Activated gamma-delta T cell (primary cell): ENCODE measurements around the gene PTRH1.

Experiments
- DNase-seq: peaks from one replicate; lab custom pipeline; 2025; lab: John Stamatoyannopoulos, UW

PTRH1 gene

GRCh38 chr9:127697575-127697974 lies 17.9 kb downstream of the PTRH1 start:
- no peak for DNase-seq

- DNase-seq, result no peak
Observed at GRCh38 chr9:127694890-127695720, 20.4 kb downstream of the PTRH1 start.

- DNase-seq, result no peak
Observed at GRCh38 chr9:127693697-127694096, 21.8 kb downstream of the PTRH1 start.

GRCh38 chr9:127693143-127693542 lies 22.3 kb downstream of the PTRH1 start:
- no peak for DNase-seq

GRCh38 chr9:127692071-127692470 lies 23.4 kb downstream of the PTRH1 start:
- no peak for DNase-seq

- DNase-seq, result no peak
Observed at GRCh38 chr9:127690735-127691134, 24.7 kb downstream of the PTRH1 start.

- no peak for DNase-seq
Observed at GRCh38 chr9:127689329-127690000, 26.0 kb downstream of the PTRH1 start.

- DNase-seq, result no peak
Observed at GRCh38 chr9:127686461-127687393, 28.7 kb downstream of the PTRH1 start.

- no peak for DNase-seq
Observed at GRCh38 chr9:127684576-127684975, 30.9 kb downstream of the PTRH1 start.

- DNase-seq, result no peak
Observed at GRCh38 chr9:127683723-127684122, 31.7 kb downstream of the PTRH1 start.

GRCh38 chr9:127682351-127683136 lies 32.9 kb downstream of the PTRH1 start:
- DNase-seq, result no peak

- DNase-seq, result no peak
Observed at GRCh38 chr9:127680846-127681245, 34.6 kb downstream of the PTRH1 start.

- no peak for DNase-seq
Observed at GRCh38 chr9:127680226-127680625, 35.2 kb downstream of the PTRH1 start.

- no peak for DNase-seq
Observed at GRCh38 chr9:127679506-127679905, 36.0 kb downstream of the PTRH1 start.

GRCh38 chr9:127676638-127677037 lies 38.8 kb downstream of the PTRH1 start:
- no peak for DNase-seq

- no peak for DNase-seq
Observed at GRCh38 chr9:127673234-127673633, 42.2 kb downstream of the PTRH1 start.

GRCh38 chr9:127667906-127668305 lies 47.6 kb downstream of the PTRH1 start:
- DNase-seq, result no peak

- no peak for DNase-seq
Observed at GRCh38 chr9:127667127-127667844, 48.2 kb downstream of the PTRH1 start.

GRCh38 chr9:127664678-127665507 lies 50.6 kb downstream of the PTRH1 start:
- no peak for DNase-seq

GRCh38 chr9:127664324-127664677 lies 51.2 kb downstream of the PTRH1 start:
- no peak for DNase-seq
